ENCODE data around the gene IMMP2L.
"Not testable (repeated sequence)": the region's sequence is repeated elsewhere in the genome, so short reads cannot be mapped to it uniquely, and the experiment has no call there.

GRCh38 chr7:111450705-111451104 is 111.6 kb downstream of the IMMP2L start:
- not testable (repeated sequence) for TF ChIP-seq CTCF, EZH2phosphoT487, EZH2 (IDR thresholded peaks at IDR 0.05)
